ENCODE measurements around the gene KCNN3.

KCNN3 gene

DNA sequence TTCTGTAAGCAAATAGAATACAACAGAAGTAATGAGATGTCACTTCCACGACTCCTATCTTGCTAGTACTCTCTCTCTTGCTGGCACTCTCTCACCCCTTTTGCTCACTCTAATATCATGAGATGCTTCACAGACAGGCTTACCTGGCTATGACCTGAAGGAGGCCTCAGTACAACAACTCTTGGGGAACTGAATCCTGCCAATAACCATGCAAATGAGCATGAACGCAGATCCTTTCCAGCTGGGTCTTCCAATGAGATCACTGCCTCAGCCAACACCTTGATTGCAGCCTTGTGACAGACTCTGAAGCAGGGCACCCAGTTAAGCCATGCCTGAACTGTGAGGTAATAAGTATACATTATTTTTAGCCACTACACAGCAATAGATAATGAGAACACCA is 209.0 kb downstream of the KCNN3 start:
- DNase-seq (ENCODE audit: low read depth in 3 of 3), result no peak

GRCh38 chr1:154659823-154660592 is 210.1 kb downstream of the KCNN3 start:
- no peak for DNase-seq (ENCODE audit: low read depth in 3 of 3)

GRCh38 chr1:154657556-154657955 is 212.5 kb downstream of the KCNN3 start:
- DNase-seq (ENCODE audit: low read depth in 3 of 3), result no peak

GRCh38 chr1:154652893-154653292 is 217.2 kb downstream of the KCNN3 start:
- DNase-seq (ENCODE audit: low read depth in 3 of 3), result no peak
